AG09319 (cell line): ENCODE measurements around the gene B3GALNT2.

Experiments used
- DNase-seq: peaks from one replicate; pipeline ENCODE4 v3.0.0-alpha.2; 2010; ENCODE audit warnings: low read depth; ENCODE audit errors: extremely low read depth
- CTCF ChIP-seq: IDR thresholded peaks from 2 replicates; pipeline ENCODE4 v1.5.1; 2011; ENCODE audit warnings: low read depth, mild to moderate bottlenecking, inconsistent platforms, low read length, moderate library complexity

The B3GALNT2 gene

GRCh38 chr1:235408503-235408960 is 95.7 kb downstream of the B3GALNT2 start:
- no peak for TF ChIP-seq CTCF
- no peak for DNase-seq

GRCh38 chr1:235407419-235407818 is 96.8 kb downstream of the B3GALNT2 start:
- no peak for DNase-seq
- TF ChIP-seq CTCF, result no peak

GRCh38 chr1:235404190-235404589 is 100.1 kb downstream of the B3GALNT2 start:
- no peak for TF ChIP-seq CTCF
- no peak for DNase-seq

- TF ChIP-seq CTCF, result no peak
Measured at GRCh38 chr1:235403593-235403992, 100.7 kb downstream of the B3GALNT2 start.

GRCh38 chr1:235402457-235403200 is 101.6 kb downstream of the B3GALNT2 start:
- DNase-seq, result no peak
- TF ChIP-seq CTCF, result no peak

More at GRCh38 chr1:235403593-235403992, 100.7 kb downstream of the B3GALNT2 start:
- DNase-seq, result no peak

GRCh38 chr1:235401251-235401650 is 103.0 kb downstream of the B3GALNT2 start:
- no peak for TF ChIP-seq CTCF
- no peak for DNase-seq
